ENCODE measurements around the gene MAN1A2. TPM values are rescaled to one million over a fixed set of nuclear protein-coding genes. Genes with fewer than 3 reads are reported as not detected.

The MAN1A2 gene
- total and polyA plus RNA-seq, 10 of the 15 experiments (the other 5 are each of a cell fraction or from before 2014, with no cell fraction given): 2.8 to 23.6 (median 16.0) TPM

DNA sequence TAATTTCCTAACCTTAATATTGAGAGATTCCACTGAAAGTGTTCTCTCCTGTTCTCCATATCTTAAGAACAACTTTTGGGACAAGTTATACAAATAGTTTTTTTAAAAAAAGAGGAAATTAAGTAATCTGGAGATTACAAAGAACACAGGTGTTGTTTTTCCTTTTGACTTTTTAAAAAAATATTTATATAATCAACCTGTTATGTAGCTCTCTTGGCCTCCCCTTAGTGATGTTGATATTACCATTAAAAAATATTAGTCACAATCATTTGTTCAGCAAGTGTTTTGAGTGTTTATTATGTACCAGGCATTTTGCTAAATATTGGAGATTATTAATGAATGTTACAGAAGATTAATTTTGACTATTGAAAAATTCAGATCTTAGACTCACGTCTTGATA, 8.1 kb downstream of the MAN1A2 start:
- intact Hi-C loops (cut with micrococcal nuclease; ENCODE audit: unreplicated experiment): no loop called here
- Histone ChIP-seq H3K27me3 (replicated peaks in 1 of 2; ENCODE audit: control insufficient read depth in 2 of 2, insufficient read depth in 2 of 2, low read length in 1 of 2) (no peaks in the 10 kb centered on the region), H4K20me1 (ENCODE audit: control insufficient read depth, insufficient read depth) (no peaks in the 10 kb centered on the region), H3K79me2 (ENCODE audit: control insufficient read depth, insufficient read depth, low read length) (peaks cover 65% of the 10 kb centered on the region), H3K4me1 (ENCODE audit: control insufficient read depth, insufficient read depth, low read length) (no peaks in the 10 kb centered on the region), H3K9me3 (replicated peaks; ENCODE audit: control insufficient read depth, insufficient read depth, low read length) (peaks cover 5% of the 10 kb centered on the region; the same call in 2 of the 3 replicates), H3K36me3 (ENCODE audit: control insufficient read depth in 2 of 2, insufficient read depth in 2 of 2, low read length in 1 of 2) (no peaks in the 10 kb centered on the region), H2AFZ (ENCODE audit: control insufficient read depth, low read depth, low read length) (no peak overlapping the region), H3K27ac (ENCODE audit: control insufficient read depth, insufficient read depth) (no peak overlapping the region), H3K9ac (ENCODE audit: control insufficient read depth, insufficient read depth, low read length) (no peak overlapping the region), H3K4me2 (ENCODE audit: control insufficient read depth, insufficient read depth) (no peak overlapping the region), H3K4me3 (no peak overlapping the region)
- RAD21 ChIA-PET (ENCODE audit: unreplicated experiment): no interaction called here
- TF ChIP-seq SREBF1 (IDR thresholded peaks at IDR 0.05; ENCODE audit: low read length) (no peak), CEBPB (IDR thresholded peaks at IDR 0.05; ENCODE audit: borderline replicate concordance in 1 of 2, low read depth in 2 of 2, low read length in 2 of 2) (no peak), ATF7 (IDR thresholded peaks at IDR 0.05; ENCODE audit: low read depth) (no peak), FOS (IDR thresholded peaks at IDR 0.05; ENCODE audit: borderline replicate concordance, extremely low read depth, insufficient read length) (no peak), RAD51 (IDR thresholded peaks at IDR 0.05) (no peak), CREB1 (IDR thresholded peaks at IDR 0.05; ENCODE audit: low read depth) (no peak)
- TF ChIP-seq, protein P1, sequence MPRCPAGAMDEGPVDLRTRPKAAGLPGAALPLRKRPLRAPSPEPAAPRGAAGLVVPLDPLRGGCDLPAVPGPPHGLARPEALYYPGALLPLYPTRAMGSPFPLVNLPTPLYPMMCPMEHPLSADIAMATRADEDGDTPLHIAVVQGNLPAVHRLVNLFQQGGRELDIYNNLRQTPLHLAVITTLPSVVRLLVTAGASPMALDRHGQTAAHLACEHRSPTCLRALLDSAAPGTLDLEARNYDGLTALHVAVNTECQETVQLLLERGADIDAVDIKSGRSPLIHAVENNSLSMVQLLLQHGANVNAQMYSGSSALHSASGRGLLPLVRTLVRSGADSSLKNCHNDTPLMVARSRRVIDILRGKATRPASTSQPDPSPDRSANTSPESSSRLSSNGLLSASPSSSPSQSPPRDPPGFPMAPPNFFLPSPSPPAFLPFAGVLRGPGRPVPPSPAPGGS (IDR thresholded peaks at IDR 0.05; ENCODE audit: borderline replicate concordance, insufficient read depth, low read depth, low read length, poor library complexity, severe bottlenecking): no peak
- 100% methylated on average over 1 of the region's 1 CpG for WGBS (ENCODE audit: insufficient coverage, insufficient replicate concordance, low lambda C conversion rate, missing lambda C conversion rate)
- POLR2A ChIA-PET: no interaction called here
- ATAC-seq: no peak
- FAIRE-seq: no peak
- CTCF ChIA-PET: no interaction called here
- SMC1A ChIA-PET (ENCODE audit: uncharacterized antibody, unreplicated experiment): no interaction called here
- BruUV-seq (replicated peaks): no TSS peak
- no peak for DNase-seq (ENCODE audit: low read depth, low spot score)
- in situ Hi-C loops (cut with MboI): no loop called here
